ENCODE measurements around the gene SLC47A2. TPM values are rescaled to one million over a fixed set of nuclear protein-coding genes. Genes with fewer than 3 reads are reported as not detected.

SLC47A2 gene
- total and polyA plus RNA-seq, 2 donors from 2014 or later = 46.3 to 61.5 TPM

GRCh38 chr17:19630661-19631060, 85.7 kb downstream of the SLC47A2 start:
- H3K9ac ChIP-seq (ENCODE audit: low read length in 3 of 3) = no peak overlapping the region
- intact Hi-C loops (cut with DNase I) = no loop called here
- no peaks in the 10 kb centered on the region for H3K36me3 ChIP-seq (ENCODE audit: control insufficient read depth in 2 of 3, insufficient read depth in 3 of 3, low read length in 3 of 3)
- no peak for TF ChIP-seq CTCF (IDR thresholded peaks at IDR 0.05; ENCODE audit: borderline replicate concordance, extremely low read depth, insufficient read depth)
- no peak overlapping the region for H3K4me3 ChIP-seq (ENCODE audit: low read length in 3 of 3)
- no peaks in the 10 kb centered on the region for H3K4me1 ChIP-seq (ENCODE audit: control insufficient read depth in 2 of 3, insufficient read depth in 2 of 3, low read depth in 1 of 3, low read length in 3 of 3)
- DNase-seq (no peak), FAIRE-seq (no peak)
- no peaks in the 10 kb centered on the region for H3K9me3 ChIP-seq (ENCODE audit: control insufficient read depth in 2 of 3, insufficient read depth in 1 of 3, low read length in 3 of 3)
- no peak overlapping the region for H3K27ac ChIP-seq (ENCODE audit: low read depth in 2 of 2, low read length in 2 of 2)
- no peaks in the 10 kb centered on the region for H3K27me3 ChIP-seq (ENCODE audit: control insufficient read depth, insufficient read depth, low read length)

- H3K27me3 ChIP-seq (ENCODE audit: control insufficient read depth, insufficient read depth, low read length) = no peaks in the 10 kb centered on the region
- no peaks in the 10 kb centered on the region for H3K4me1 ChIP-seq (ENCODE audit: control insufficient read depth in 2 of 3, insufficient read depth in 2 of 3, low read depth in 1 of 3, low read length in 3 of 3)
- DNase-seq (no peak), FAIRE-seq (no peak)
- TF ChIP-seq CTCF (IDR thresholded peaks at IDR 0.05; ENCODE audit: borderline replicate concordance, extremely low read depth, insufficient read depth) = no peak
- intact Hi-C loops (cut with DNase I) = no loop called here
- no peak overlapping the region for H3K9ac ChIP-seq (ENCODE audit: low read length in 3 of 3)
- no peak overlapping the region for H3K27ac ChIP-seq (ENCODE audit: low read depth in 2 of 2, low read length in 2 of 2)
- no peaks in the 10 kb centered on the region for H3K36me3 ChIP-seq (ENCODE audit: control insufficient read depth in 2 of 3, insufficient read depth in 3 of 3, low read length in 3 of 3)
- H3K9me3 ChIP-seq (ENCODE audit: control insufficient read depth in 2 of 3, insufficient read depth in 1 of 3, low read length in 3 of 3) = no peaks in the 10 kb centered on the region
- no peak overlapping the region for H3K4me3 ChIP-seq (ENCODE audit: low read length in 3 of 3)
These were observed 86.3 kb downstream of the SLC47A2 start for GRCh38 chr17:19630035-19630434.

- no peak overlapping the region for H3K9ac ChIP-seq (ENCODE audit: low read length in 3 of 3)
- no peaks in the 10 kb centered on the region for H3K27me3 ChIP-seq (ENCODE audit: control insufficient read depth, insufficient read depth, low read length)
- FAIRE-seq (no peak), DNase-seq (no peak)
- no peak overlapping the region for H3K4me3 ChIP-seq (ENCODE audit: low read length in 3 of 3)
- no peaks in the 10 kb centered on the region for H3K9me3 ChIP-seq (ENCODE audit: control insufficient read depth in 2 of 3, insufficient read depth in 1 of 3, low read length in 3 of 3)
- no peak overlapping the region for H3K27ac ChIP-seq (ENCODE audit: low read depth in 2 of 2, low read length in 2 of 2)
- no peak for TF ChIP-seq CTCF (IDR thresholded peaks at IDR 0.05; ENCODE audit: borderline replicate concordance, extremely low read depth, insufficient read depth)
- H3K4me1 ChIP-seq (ENCODE audit: control insufficient read depth in 2 of 3, insufficient read depth in 2 of 3, low read depth in 1 of 3, low read length in 3 of 3) = no peaks in the 10 kb centered on the region
- intact Hi-C loops (cut with DNase I) = no loop called here
- H3K36me3 ChIP-seq (ENCODE audit: control insufficient read depth in 2 of 3, insufficient read depth in 3 of 3, low read length in 3 of 3) = no peaks in the 10 kb centered on the region
These were observed 86.9 kb downstream of the SLC47A2 start for GRCh38 chr17:19629449-19629848.

Other genes starting within 250 kb of the SLC47A2 start
- gene SLC47A1, start 182.7 kb downstream of the SLC47A2 start, total RNA-seq = 26.0 TPM
- 94.8 TPM for gene SLC47A1, start 182.7 kb downstream of the SLC47A2 start, polyA plus RNA-seq (ENCODE audit: insufficient read depth, low read depth, low replicate concordance)
- 75.0 TPM for gene ALDH3A2, start 67.8 kb downstream of the SLC47A2 start, total RNA-seq
- gene ALDH3A2, start 67.8 kb downstream of the SLC47A2 start, polyA plus RNA-seq (ENCODE audit: insufficient read depth, low read depth, low replicate concordance) = 87.7 TPM
- 1.4 TPM for gene ALDH3A1, start 31.7 kb upstream of the SLC47A2 start, total RNA-seq
- gene ALDH3A1, start 31.7 kb upstream of the SLC47A2 start, polyA plus RNA-seq (ENCODE audit: insufficient read depth, low read depth, low replicate concordance) = 0.75 TPM
- 16.3 TPM for gene ULK2, start 151.4 kb upstream of the SLC47A2 start, total RNA-seq
- 6.6 TPM for gene ULK2, start 151.4 kb upstream of the SLC47A2 start, polyA plus RNA-seq (ENCODE audit: insufficient read depth, low read depth, low replicate concordance)